ENCODE results near the gene TTC7B. TPM values are rescaled to one million over a fixed set of nuclear protein-coding genes. Genes with fewer than 3 reads are reported as not detected.

TTC7B gene
- total RNA-seq, 1 donor from 2014 or later: 55.5 TPM

GRCh38 chr14:90615517-90616060 lies 200.6 kb downstream of the TTC7B start:
- Histone ChIP-seq H3K27me3 (ENCODE audit: low read depth) (no peaks in the 10 kb centered on the region), H3K9me3 (replicated peaks) (no peaks in the 10 kb centered on the region), H3K4me3 (peak overlapping the region; percentile 15), H3K4me1 (peaks cover 61% of the 10 kb centered on the region), H3K27ac (replicated peaks) (peak overlapping the region; percentile 59), H3K36me3 (peaks cover 9% of the 10 kb centered on the region)
- DNase-seq: no peak
- TF ChIP-seq CTCF (IDR thresholded peaks at IDR 0.05; ENCODE audit: borderline replicate concordance): no peak
- intact Hi-C loops (cut with micrococcal nuclease): no loop called here

GRCh38 chr14:90614696-90615516 lies 201.3 kb downstream of the TTC7B start:
- Histone ChIP-seq H3K4me1 (peaks cover 61% of the 10 kb centered on the region), H3K27ac (replicated peaks) (peak overlapping the region; percentile 59), H3K27me3 (ENCODE audit: low read depth) (no peaks in the 10 kb centered on the region), H3K4me3 (peak overlapping the region; percentile 15), H3K9me3 (replicated peaks) (no peaks in the 10 kb centered on the region), H3K36me3 (peaks cover 15% of the 10 kb centered on the region)
- intact Hi-C loops (cut with micrococcal nuclease): no loop called here
- DNase-seq: no peak
- TF ChIP-seq CTCF (IDR thresholded peaks at IDR 0.05; ENCODE audit: borderline replicate concordance): no peak

GRCh38 chr14:90613997-90614396 lies 202.2 kb downstream of the TTC7B start:
- peak overlapping the region; percentile 59 for H3K27ac ChIP-seq (replicated peaks)
- no peaks in the 10 kb centered on the region for H3K27me3 ChIP-seq (ENCODE audit: low read depth)
- H3K4me1 ChIP-seq: peaks cover 68% of the 10 kb centered on the region
- DNase-seq: no peak
- intact Hi-C loops (cut with micrococcal nuclease): no loop called here
- no peak for TF ChIP-seq CTCF (IDR thresholded peaks at IDR 0.05; ENCODE audit: borderline replicate concordance)
- H3K36me3 ChIP-seq: peaks cover 15% of the 10 kb centered on the region
- H3K9me3 ChIP-seq (replicated peaks): no peaks in the 10 kb centered on the region
- no peak overlapping the region for H3K4me3 ChIP-seq

GRCh38 chr14:90613453-90613852 lies 202.8 kb downstream of the TTC7B start:
- no peak for DNase-seq
- Histone ChIP-seq H3K36me3 (peaks cover 15% of the 10 kb centered on the region), H3K27me3 (ENCODE audit: low read depth) (no peaks in the 10 kb centered on the region), H3K27ac (replicated peaks) (peak overlapping the region; percentile 59), H3K4me3 (no peak overlapping the region), H3K9me3 (replicated peaks) (no peaks in the 10 kb centered on the region), H3K4me1 (peaks cover 73% of the 10 kb centered on the region)
- no peak for TF ChIP-seq CTCF (IDR thresholded peaks at IDR 0.05; ENCODE audit: borderline replicate concordance)
- intact Hi-C loops (cut with micrococcal nuclease): no loop called here

GRCh38 chr14:90612801-90613200 lies 203.4 kb downstream of the TTC7B start:
- intact Hi-C loops (cut with micrococcal nuclease): no loop called here
- no peak for DNase-seq
- Histone ChIP-seq H3K27me3 (ENCODE audit: low read depth) (no peaks in the 10 kb centered on the region), H3K27ac (replicated peaks) (peak overlapping the region; percentile 59), H3K4me1 (peaks cover 75% of the 10 kb centered on the region), H3K9me3 (replicated peaks) (no peaks in the 10 kb centered on the region), H3K36me3 (peaks cover 19% of the 10 kb centered on the region), H3K4me3 (no peak overlapping the region)
- no peak for TF ChIP-seq CTCF (IDR thresholded peaks at IDR 0.05; ENCODE audit: borderline replicate concordance)

Measured in left ventricle myocardium inferior (tissue), 1 donor.